Tibial nerve (tissue), 4 donors: ENCODE results near the gene MEF2C. TPM values are rescaled to one million over a fixed set of nuclear protein-coding genes. Genes with fewer than 3 reads are reported as not detected.

Source experiments
- DNase-seq, 2 donors: peaks; one replicate each; pipeline ENCODE4 v3.0.0-alpha.2; 2019; ENCODE audit warnings: low spot score in 2 of 2
- H3K27ac ChIP-seq, 4 donors: fragments of 200-600 bp; sonication (generic) in 3 of 4; one replicate each; pipeline ENCODE4 v1.5.1; 2017 to 2019; ENCODE audit warnings: mild to moderate bottlenecking in 1 of 4
- H3K27me3 ChIP-seq, 2 donors: fragments of 200-600 bp; sonication (generic) in 1 of 2; one replicate each; pipeline versions ENCODE4 v1.5.1 to v1.6.0; 2017 to 2019
- H3K36me3 ChIP-seq, 3 donors: fragments of 200-600 bp; sonication (generic); one replicate each; pipeline ENCODE4 v1.5.1; 2018 to 2019
- H3K4me1 ChIP-seq, 4 donors: fragments of 200-600 bp; sonication (generic) in 3 of 4; one replicate each; pipeline ENCODE4 v1.5.1; 2017 to 2019
- H3K4me3 ChIP-seq, 4 donors: fragments of 200-600 bp; sonication (generic) in 3 of 4; one replicate each; pipeline ENCODE4 v1.5.1; 2017 to 2019; ENCODE audit warnings: mild to moderate bottlenecking in 1 of 4, moderate library complexity in 1 of 4
- H3K9me3 ChIP-seq, 4 donors: fragments of 200-600 bp; sonication (generic) in 3 of 4; one replicate each; pipeline ENCODE4 v1.5.1; 2017 to 2019
- CTCF ChIP-seq, 5 experiments: fragments of 200-600 bp in 3 of 5; fragments of 450-650 bp in 2 of 5; sonication (generic) in 3 of 5; IDR thresholded peaks; one replicate each; pipeline ENCODE4 v1.5.1; 2016 to 2019; ENCODE audit warnings: antibody characterized with exemption in 5 of 5, mild to moderate bottlenecking in 3 of 5, moderate library complexity in 2 of 5
- EP300 ChIP-seq, 2 donors: sonication (generic); formaldehyde crosslinking; IDR thresholded peaks; one replicate each; pipeline ENCODE4 v1.6.1; 2017; ENCODE audit warnings: antibody characterized with exemption in 2 of 2, mild to moderate bottlenecking in 1 of 2
- POLR2A ChIP-seq, 2 donors: fragments of 450-650 bp; IDR thresholded peaks; one replicate each; pipeline ENCODE4 v1.6.1; 2017; ENCODE audit warnings: antibody characterized with exemption in 2 of 2, mild to moderate bottlenecking in 2 of 2, moderate library complexity in 2 of 2
- WGBS, 2 donors: methylation state at CpG; one replicate each; pipeline ENCODE4 v1.1.5; 2018; 5-methylcytosine and 5-hydroxymethylcytosine counted together
- total RNA-seq, 4 donors: library from RNA; depleted of rRNA; stranded (reverse); fragments of >200 nt; gene quantifications; one replicate each; pipeline ENCODE4 v1.1.0, GENCODE V29; 2016

MEF2C gene
- total RNA-seq, 4 donors from 2014 or later, result 16.5 to 40.8 (median 29.1) TPM

GRCh38 chr5:88765798-88766197, 117.2 kb downstream of the MEF2C start:
- DNase-seq, result no peak
- WGBS, 2 donors, result 90 to 94% methylated on average over 7 of the region's 7 CpGs
- no peaks in the 10 kb centered on the region for H3K4me1 ChIP-seq
- no peaks in the 10 kb centered on the region for H3K36me3 ChIP-seq
- H3K27me3 ChIP-seq, result no peaks in the 10 kb centered on the region
- TF ChIP-seq CTCF (IDR thresholded peaks at IDR 0.05) (no peak), POLR2A (IDR thresholded peaks at IDR 0.05) (no peak), EP300 (IDR thresholded peaks at IDR 0.05) (no peak)
- no peaks in the 10 kb centered on the region for H3K9me3 ChIP-seq
- no peak overlapping the region for H3K4me3 ChIP-seq
- H3K27ac ChIP-seq, result no peak overlapping the region

GRCh38 chr5:88765171-88765570, 117.8 kb downstream of the MEF2C start:
- no peaks in the 10 kb centered on the region for H3K4me1 ChIP-seq
- no peak overlapping the region for H3K27ac ChIP-seq
- 55 to 60% methylated on average over 2 of the region's 2 CpGs for WGBS, 2 donors

GRCh38 chr5:88761939-88762338, 121.0 kb downstream of the MEF2C start:
- Histone ChIP-seq H3K9me3 (no peaks in the 10 kb centered on the region), H3K27ac (peak overlapping the region in 1 of 4 donors; percentile 13), H3K4me1 (no peaks in the 10 kb centered on the region), H3K36me3 (no peaks in the 10 kb centered on the region), H3K4me3 (no peak overlapping the region), H3K27me3 (no peaks in the 10 kb centered on the region)
- DNase-seq, result no peak
- WGBS, 2 donors, result 91 to 99% methylated on average over 2 of the region's 2 CpGs
- TF ChIP-seq POLR2A (IDR thresholded peaks at IDR 0.05) (no peak), EP300 (IDR thresholded peaks at IDR 0.05) (no peak), CTCF (IDR thresholded peaks at IDR 0.05) (no peak)

More at GRCh38 chr5:88765171-88765570, 117.8 kb downstream of the MEF2C start:
- Histone ChIP-seq H3K27me3 (no peaks in the 10 kb centered on the region), H3K9me3 (no peaks in the 10 kb centered on the region), H3K36me3 (no peaks in the 10 kb centered on the region), H3K4me3 (no peak overlapping the region)
- TF ChIP-seq POLR2A (IDR thresholded peaks at IDR 0.05) (no peak), CTCF (IDR thresholded peaks at IDR 0.05) (no peak), EP300 (IDR thresholded peaks at IDR 0.05) (no peak)
- no peak for DNase-seq

GRCh38 chr5:88761269-88761850, 121.6 kb downstream of the MEF2C start:
- no peaks in the 10 kb centered on the region for H3K4me1 ChIP-seq
- no peak overlapping the region for H3K4me3 ChIP-seq
- peak overlapping the region in 1 of 4 donors; percentile 13 for H3K27ac ChIP-seq
- peak in 1 of 2 donors; percentile 36 for TF ChIP-seq EP300 (IDR thresholded peaks at IDR 0.05)
- no peak for TF ChIP-seq POLR2A (IDR thresholded peaks at IDR 0.05)
- TF ChIP-seq CTCF (IDR thresholded peaks at IDR 0.05), result no peak
- no peaks in the 10 kb centered on the region for H3K36me3 ChIP-seq
- no peaks in the 10 kb centered on the region for H3K27me3 ChIP-seq
- no peak for DNase-seq
- H3K9me3 ChIP-seq, result no peaks in the 10 kb centered on the region
- WGBS, 2 donors, result 71 to 77% methylated on average over 8 of the region's 8 CpGs

GRCh38 chr5:88760527-88760926, 122.5 kb downstream of the MEF2C start:
- DNase-seq, result no peak
- H3K27ac ChIP-seq, result no peak overlapping the region
- H3K9me3 ChIP-seq, result no peaks in the 10 kb centered on the region
- no peaks in the 10 kb centered on the region for H3K27me3 ChIP-seq
- WGBS, 2 donors, result 66% methylated on average over 4 of the region's 4 CpGs
- TF ChIP-seq CTCF (IDR thresholded peaks at IDR 0.05), result no peak
- TF ChIP-seq POLR2A (IDR thresholded peaks at IDR 0.05), result no peak
- TF ChIP-seq EP300 (IDR thresholded peaks at IDR 0.05), result no peak
- no peaks in the 10 kb centered on the region for H3K36me3 ChIP-seq
- no peak overlapping the region for H3K4me3 ChIP-seq
- H3K4me1 ChIP-seq, result no peaks in the 10 kb centered on the region
